Renal cortex interstitium (tissue), 11 donors: Measurements from ENCODE around the gene TSFM. TPM values are rescaled to one million over a fixed set of nuclear protein-coding genes. Genes with fewer than 3 reads are reported as not detected.
"Not testable (repeated sequence)": the region's sequence is repeated elsewhere in the genome, so short reads cannot be mapped to it uniquely, and the experiment has no call there.

ENCODE experiments used
- DNase-seq, 11 donors: peaks; one replicate each; pipeline ENCODE4 v3.0.0-alpha.2; 2013; ENCODE audit warnings: low read depth in 9 of 11, low spot score in 4 of 11; ENCODE audit errors: extremely low read depth in 1 of 11
- polyA plus RNA-seq, 3 donors: library from polyadenylated mRNA; unstranded; fragments of 120-200 nt; gene quantifications; one replicate each; pipeline ENCODE4 v1.2.1, GENCODE V29; 2013; ENCODE audit not compliant: insufficient read length in 3 of 3

Gene TSFM
- polyA plus RNA-seq, 3 donors: 40.5 to 43.2 (median 40.6) TPM

GRCh38 chr12:57771236-57771872, 11.2 kb upstream of the TSFM start:
- peak in 8 of 11 donors; percentile 77 to 93 (median 88) for DNase-seq

GRCh38 chr12:57771873-57772428, 10.6 kb upstream of the TSFM start, which contains the start of gene METTL1:
Gene METTL1, minus strand, starts transcription at chr12:57772105. Its CDS starts 22 bp downstream, at chr12:57772083.
- peak; percentile 91 to 97 (median 95) for DNase-seq

- peak in 1 of 11 donors; percentile 40 for DNase-seq
These were observed 9.9 kb upstream of the TSFM start, which contains the start of gene EEF1AKMT3 for GRCh38 chr12:57772429-57773322. Gene EEF1AKMT3, plus strand, starts transcription at chr12:57772614. Its CDS starts 111 bp downstream, at chr12:57772725.

- not testable (repeated sequence) for DNase-seq
These were observed 8.0 kb upstream of the TSFM start for GRCh38 chr12:57774634-57775033.

GRCh38 chr12:57775044-57775443, 7.5 kb upstream of the TSFM start:
- no peak for DNase-seq

GRCh38 chr12:57775563-57776246, 6.9 kb upstream of the TSFM start:
- no peak for DNase-seq

- DNase-seq: no peak
These were observed 6.4 kb upstream of the TSFM start for GRCh38 chr12:57776247-57776587.

- no peak for DNase-seq
These were observed 5.2 kb upstream of the TSFM start for GRCh38 chr12:57777367-57777766.

- no peak for DNase-seq
These were observed 4.7 kb upstream of the TSFM start for GRCh38 chr12:57777911-57778310.

- DNase-seq: no peak
These were observed 2.9 kb upstream of the TSFM start for GRCh38 chr12:57779736-57780135.

- DNase-seq: no peak
These were observed 2.2 kb upstream of the TSFM start for GRCh38 chr12:57780284-57780897.

- DNase-seq: no peak
These were observed 1.3 kb upstream of the TSFM start for GRCh38 chr12:57781244-57781643.

GRCh38 chr12:57781801-57782200, 786 bp upstream of the TSFM start:
- DNase-seq: no peak

- no peak for DNase-seq
These were observed 362 bp upstream of the TSFM start for GRCh38 chr12:57782243-57782607.

GRCh38 chr12:57783466-57783801, 847 bp downstream of the TSFM start:
- DNase-seq: no peak

GRCh38 chr12:57783861-57784260, 1.3 kb downstream of the TSFM start:
- no peak for DNase-seq

- no peak for DNase-seq
These were observed 11.3 kb downstream of the TSFM start for GRCh38 chr12:57793920-57794319.

GRCh38 chr12:57795354-57795753, 12.8 kb downstream of the TSFM start:
- DNase-seq: no peak

- DNase-seq: no peak
These were observed 14.4 kb downstream of the TSFM start for GRCh38 chr12:57796996-57797395.
